Breast epithelium (tissue), 3 donors: ENCODE results near the gene KRT6B.

ENCODE experiments used
- CTCF ChIP-seq, 3 donors: fragments of 450-650 bp; IDR thresholded peaks; one replicate each; pipeline ENCODE4 v1.5.1; 2016 to 2017; ENCODE audit warnings: antibody characterized with exemption in 3 of 3, mild to moderate bottlenecking in 3 of 3, moderate library complexity in 3 of 3
- POLR2A ChIP-seq: fragments of 450-650 bp; IDR thresholded peaks from one replicate; pipeline ENCODE4 v1.6.1; 2016; ENCODE audit warnings: antibody characterized with exemption, mild to moderate bottlenecking, moderate library complexity
- POLR2AphosphoS5 ChIP-seq, 3 donors: sonication (generic); formaldehyde crosslinking; IDR thresholded peaks; one replicate each; pipeline ENCODE4 v1.6.1; 2017; ENCODE audit warnings: antibody characterized with exemption in 3 of 3

GRCh38 chr12:52501490-52501889 lies 49.5 kb upstream of the KRT6B start:
- no peak for TF ChIP-seq CTCF (IDR thresholded peaks at IDR 0.05)
- no peak for TF ChIP-seq POLR2A
- TF ChIP-seq POLR2AphosphoS5 (IDR thresholded peaks at IDR 0.05) = no peak
